Measurements from ENCODE around the gene PTPRR. TPM values are rescaled to one million over a fixed set of nuclear protein-coding genes. Genes with fewer than 3 reads are reported as not detected.

The PTPRR gene, protein sequence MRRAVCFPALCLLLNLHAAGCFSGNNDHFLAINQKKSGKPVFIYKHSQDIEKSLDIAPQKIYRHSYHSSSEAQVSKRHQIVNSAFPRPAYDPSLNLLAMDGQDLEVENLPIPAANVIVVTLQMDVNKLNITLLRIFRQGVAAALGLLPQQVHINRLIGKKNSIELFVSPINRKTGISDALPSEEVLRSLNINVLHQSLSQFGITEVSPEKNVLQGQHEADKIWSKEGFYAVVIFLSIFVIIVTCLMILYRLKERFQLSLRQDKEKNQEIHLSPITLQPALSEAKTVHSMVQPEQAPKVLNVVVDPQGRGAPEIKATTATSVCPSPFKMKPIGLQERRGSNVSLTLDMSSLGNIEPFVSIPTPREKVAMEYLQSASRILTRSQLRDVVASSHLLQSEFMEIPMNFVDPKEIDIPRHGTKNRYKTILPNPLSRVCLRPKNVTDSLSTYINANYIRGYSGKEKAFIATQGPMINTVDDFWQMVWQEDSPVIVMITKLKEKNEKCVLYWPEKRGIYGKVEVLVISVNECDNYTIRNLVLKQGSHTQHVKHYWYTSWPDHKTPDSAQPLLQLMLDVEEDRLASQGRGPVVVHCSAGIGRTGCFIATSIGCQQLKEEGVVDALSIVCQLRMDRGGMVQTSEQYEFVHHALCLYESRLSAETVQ
- 0.38 and 0.65 TPM in 2 replicates for total RNA-seq

DNA sequence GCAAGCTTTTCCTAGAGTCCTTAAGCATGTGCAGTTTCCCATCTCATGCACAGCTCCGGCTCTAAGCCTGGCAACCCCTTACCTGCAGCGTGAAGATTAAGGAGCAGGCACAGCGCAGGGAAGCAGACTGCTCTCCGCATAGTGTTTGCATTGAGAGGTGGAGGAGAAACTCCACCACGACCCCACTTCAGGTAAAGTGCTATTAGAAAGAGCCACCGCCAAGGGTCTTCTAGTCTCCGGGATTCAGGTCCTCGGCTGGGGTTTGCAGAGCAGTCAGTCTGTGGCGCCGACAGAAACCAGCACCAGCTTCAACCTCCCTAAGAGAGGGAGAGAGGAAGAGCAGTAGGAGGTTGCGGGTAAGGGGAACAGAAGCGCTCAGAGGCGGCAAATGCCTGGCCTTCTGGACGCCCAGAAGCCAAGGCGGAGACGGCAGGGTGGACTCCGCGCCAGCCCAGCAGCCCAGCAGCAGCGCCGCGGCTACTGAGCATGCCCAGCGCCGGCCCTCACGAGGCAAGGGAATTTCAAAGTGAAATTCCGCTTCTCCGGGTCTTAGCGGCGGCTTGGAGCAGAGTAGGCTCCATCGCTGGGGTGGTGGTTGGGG lies at the start of gene PTPRR:
Gene PTPRR, minus strand, starts transcription at position 488 of the 601 bp plus-strand sequence. Its CDS starts 348 bp downstream, at position 140.

DNA sequence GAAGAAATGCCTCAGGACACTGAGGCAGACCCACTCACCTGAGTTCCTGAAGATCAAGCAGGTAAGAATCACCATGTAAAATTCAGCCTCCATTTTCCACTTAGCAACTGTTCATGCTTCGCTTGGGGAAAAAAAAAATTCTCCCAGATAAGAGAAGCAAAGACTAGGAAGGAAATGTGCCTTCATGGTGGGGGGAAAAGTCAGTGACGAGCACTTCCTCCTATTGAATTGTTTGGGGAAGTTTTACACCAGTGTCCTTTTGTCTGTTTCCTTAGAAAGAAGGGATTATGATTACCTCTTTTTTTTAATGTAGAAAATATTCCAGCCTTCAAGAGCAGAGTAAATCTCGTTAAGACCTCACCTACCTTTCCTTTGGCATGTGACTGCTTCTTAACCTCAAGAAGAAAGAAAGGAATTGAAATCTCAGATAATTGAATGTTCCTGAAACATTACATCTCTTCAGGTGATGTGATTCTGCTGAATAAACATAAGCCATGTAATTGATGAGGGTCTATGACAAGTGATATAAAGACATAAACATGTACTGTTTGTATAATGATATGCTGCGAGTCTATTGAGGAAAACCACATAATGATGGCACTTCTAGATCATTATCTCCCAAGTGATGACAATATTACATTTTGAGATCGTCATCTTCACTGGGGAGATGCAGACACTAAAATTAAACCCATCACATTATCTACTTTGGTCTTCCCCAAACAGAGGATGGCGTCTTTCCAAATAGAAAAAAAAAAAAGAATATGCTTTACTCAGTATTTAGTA lies 283.0 kb downstream of the PTPRR start, which contains the start of gene PTPRB:
Gene PTPRB, minus strand, starts transcription at position 127 of the 783 bp plus-strand sequence. Its CDS starts 34 bp downstream, at position 93.

Small RNAs within 50 kb of the gene (small RNA-seq; reads per million reads assigned to genes)
- gene RF00019, result not detected

Other genes starting within 250 kb of the PTPRR start
- not detected in 2 replicates for gene TSPAN8, start 237.3 kb upstream of the PTPRR start, total RNA-seq